ENCODE measurements around the gene NCAM2. TPM values are rescaled to one million over a fixed set of nuclear protein-coding genes. Genes with fewer than 3 reads are reported as not detected.

The NCAM2 gene
- total RNA-seq, 1 donor from 2014 or later, result 0.84 TPM

- Mint-ChIP-seq H3K4me3 (no peak overlapping the region), H3K36me3 (no peaks in the 10 kb centered on the region), H3K4me1 (peaks cover 8% of the 10 kb centered on the region), H3K9me3 (no peaks in the 10 kb centered on the region), H3K27ac (no peak overlapping the region), H3K27me3 (ENCODE audit: insufficient read depth, low read depth) (no peaks in the 10 kb centered on the region)
- no peaks in the 10 kb centered on the region for H3K36me3 ChIP-seq
- no peaks in the 10 kb centered on the region for H3K79me2 ChIP-seq (ENCODE audit: low read depth)
- no peak overlapping the region for H2AFZ ChIP-seq (replicated peaks)
- no peak overlapping the region for H3K27ac ChIP-seq
- no peak for DNase-seq (ENCODE audit: low spot score)
- H3K9me3 ChIP-seq (ENCODE audit: low read depth), result no peaks in the 10 kb centered on the region
- H3K4me3 ChIP-seq, result no peak overlapping the region
- H3K9ac ChIP-seq, result no peak overlapping the region
- no peaks in the 10 kb centered on the region for H3K4me1 ChIP-seq
- no peaks in the 10 kb centered on the region for H3F3A ChIP-seq (ENCODE audit: low read depth)
- H4K20me1 ChIP-seq (ENCODE audit: low read depth), result no peaks in the 10 kb centered on the region
- no peak for TF ChIP-seq EZH2phosphoT487 (IDR thresholded peaks at IDR 0.05)
- TF ChIP-seq CTCF (IDR thresholded peaks at IDR 0.05), result no peak
- no peak for TF ChIP-seq EZH2 (IDR thresholded peaks at IDR 0.05)
- no peaks in the 10 kb centered on the region for H3K27me3 ChIP-seq
- no peak overlapping the region for H3K4me2 ChIP-seq
Measured at GRCh38 chr21:21238629-21239400, 240.6 kb downstream of the NCAM2 start.

- Histone ChIP-seq H4K20me1 (ENCODE audit: low read depth) (no peaks in the 10 kb centered on the region), H3F3A (ENCODE audit: low read depth) (no peaks in the 10 kb centered on the region), H3K36me3 (no peaks in the 10 kb centered on the region), H3K9me3 (ENCODE audit: low read depth) (no peaks in the 10 kb centered on the region), H2AFZ (replicated peaks) (no peak overlapping the region), H3K79me2 (ENCODE audit: low read depth) (no peaks in the 10 kb centered on the region), H3K4me2 (no peak overlapping the region), H3K4me3 (no peak overlapping the region), H3K9ac (no peak overlapping the region), H3K27ac (no peak overlapping the region), H3K4me1 (no peaks in the 10 kb centered on the region), H3K27me3 (no peaks in the 10 kb centered on the region)
- no peak for DNase-seq (ENCODE audit: low spot score)
- no peak for TF ChIP-seq EZH2 (IDR thresholded peaks at IDR 0.05)
- TF ChIP-seq CTCF (IDR thresholded peaks at IDR 0.05), result no peak
- no peak for TF ChIP-seq EZH2phosphoT487 (IDR thresholded peaks at IDR 0.05)
- H3K9me3 Mint-ChIP-seq, result no peaks in the 10 kb centered on the region
- no peaks in the 10 kb centered on the region for H3K27me3 Mint-ChIP-seq (ENCODE audit: insufficient read depth, low read depth)
- no peak overlapping the region for H3K4me3 Mint-ChIP-seq
- no peaks in the 10 kb centered on the region for H3K36me3 Mint-ChIP-seq
- H3K27ac Mint-ChIP-seq, result no peak overlapping the region
- peaks cover 8% of the 10 kb centered on the region for H3K4me1 Mint-ChIP-seq
Measured at GRCh38 chr21:21241391-21241790, 243.2 kb downstream of the NCAM2 start.

- Histone ChIP-seq H3K4me2 (no peak overlapping the region), H3K9ac (no peak overlapping the region), H3F3A (ENCODE audit: low read depth) (no peaks in the 10 kb centered on the region), H3K36me3 (no peaks in the 10 kb centered on the region), H3K27me3 (no peaks in the 10 kb centered on the region), H3K9me3 (ENCODE audit: low read depth) (no peaks in the 10 kb centered on the region), H3K4me1 (no peaks in the 10 kb centered on the region), H3K27ac (no peak overlapping the region), H4K20me1 (ENCODE audit: low read depth) (no peaks in the 10 kb centered on the region), H3K4me3 (no peak overlapping the region), H3K79me2 (ENCODE audit: low read depth) (no peaks in the 10 kb centered on the region), H2AFZ (replicated peaks) (no peak overlapping the region)
- TF ChIP-seq EZH2 (IDR thresholded peaks at IDR 0.05) (no peak), EZH2phosphoT487 (IDR thresholded peaks at IDR 0.05) (no peak), CTCF (IDR thresholded peaks at IDR 0.05) (no peak)
- Mint-ChIP-seq H3K9me3 (no peaks in the 10 kb centered on the region), H3K4me1 (no peaks in the 10 kb centered on the region), H3K27ac (no peak overlapping the region), H3K27me3 (ENCODE audit: insufficient read depth, low read depth) (no peaks in the 10 kb centered on the region), H3K4me3 (no peak overlapping the region), H3K36me3 (no peaks in the 10 kb centered on the region)
- DNase-seq (ENCODE audit: low spot score), result no peak
Measured at GRCh38 chr21:21246007-21246406, 247.8 kb downstream of the NCAM2 start.

Data from neural progenitor cell (in vitro differentiated cells).